GM19025 (cell line): Measurements from ENCODE around the gene PGAP2.
A peak's percentile ranks its signal among the peaks of the same experiment; 100 is the strongest.
"Not testable (repeated sequence)": the region's sequence is repeated elsewhere in the genome, so short reads cannot be mapped to it uniquely, and the experiment has no call there.

Experiments used
- ATAC-seq: cut with Tn5 transposase; IDR thresholded peaks from one replicate; pipeline ENCODE4 v1.9.1; 2021; ENCODE audit warnings: mild to moderate bottlenecking, low read depth, moderate library complexity; ENCODE audit not compliant: unreplicated experiment

The PGAP2 gene

DNA sequence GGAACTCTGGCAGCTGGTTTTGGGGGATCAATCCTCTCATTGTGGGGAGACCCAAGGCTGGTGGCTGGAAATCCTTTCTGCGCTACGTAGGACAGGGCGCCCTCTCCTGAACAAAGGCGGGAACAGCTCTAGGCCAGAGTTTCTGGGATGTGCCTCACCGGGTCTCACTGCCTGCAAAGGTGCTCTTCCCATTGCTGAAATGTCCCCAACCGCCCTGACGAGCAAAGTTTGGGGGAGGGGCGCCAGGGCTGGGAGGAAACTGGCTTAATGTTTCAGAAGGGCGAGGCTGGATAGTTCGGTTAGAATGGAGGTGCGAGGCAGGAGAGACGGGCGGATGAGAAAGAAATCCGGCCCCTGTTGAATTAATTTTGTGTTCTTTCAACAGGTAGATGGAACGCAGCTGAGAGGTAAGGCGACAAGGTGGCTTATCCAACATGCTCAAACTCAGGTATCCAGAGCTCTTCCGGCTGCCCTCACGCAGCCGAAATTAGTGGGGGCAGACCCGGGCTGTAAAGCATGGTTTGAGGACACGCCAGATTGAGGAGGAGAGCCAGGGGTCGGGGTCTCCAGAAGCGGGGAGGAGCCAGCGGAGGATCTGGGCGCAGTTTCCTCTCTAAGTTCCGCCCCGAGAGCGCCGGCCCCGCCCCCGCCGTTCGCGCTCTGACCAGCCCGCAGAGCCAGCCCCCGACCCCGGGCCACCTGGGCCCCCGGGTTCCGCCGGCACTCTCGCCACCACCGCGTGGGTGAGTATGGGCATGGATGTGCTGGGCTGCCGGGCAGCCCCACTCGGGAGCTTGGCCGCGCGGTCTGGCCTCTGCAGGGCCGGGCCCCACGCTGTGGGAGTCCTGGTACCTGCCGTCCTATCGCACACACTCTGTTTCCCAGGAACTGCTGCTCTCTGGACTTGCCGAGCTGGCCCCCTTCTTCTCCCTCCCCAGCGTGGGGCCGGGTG is at the start of gene PGAP2:
TSS of gene PGAP2 (plus strand) at position 652 of the 952 bp plus-strand sequence. CDS start 2,700 bp downstream, outside the sequence.
- peak; percentile 75 for ATAC-seq

DNA sequence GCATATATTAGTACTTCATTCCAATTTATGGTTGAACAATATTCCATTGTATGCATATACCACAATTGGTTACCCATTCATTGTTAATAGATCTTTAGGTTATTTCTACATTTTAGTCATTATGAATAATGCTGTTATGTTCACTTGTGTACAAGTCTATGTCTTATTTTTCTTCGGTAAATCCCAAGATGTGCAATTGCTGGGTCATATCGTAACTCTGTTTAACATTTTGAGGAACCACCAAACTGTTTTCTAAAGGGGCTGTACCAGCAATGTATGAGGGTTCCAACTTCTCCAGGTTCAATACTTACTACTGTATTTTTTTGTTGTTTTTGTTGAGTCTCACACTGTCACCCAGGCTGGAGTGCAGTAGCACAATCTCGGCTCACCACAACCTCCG is 44.1 kb upstream of the PGAP2 start:
- no peak for ATAC-seq

DNA sequence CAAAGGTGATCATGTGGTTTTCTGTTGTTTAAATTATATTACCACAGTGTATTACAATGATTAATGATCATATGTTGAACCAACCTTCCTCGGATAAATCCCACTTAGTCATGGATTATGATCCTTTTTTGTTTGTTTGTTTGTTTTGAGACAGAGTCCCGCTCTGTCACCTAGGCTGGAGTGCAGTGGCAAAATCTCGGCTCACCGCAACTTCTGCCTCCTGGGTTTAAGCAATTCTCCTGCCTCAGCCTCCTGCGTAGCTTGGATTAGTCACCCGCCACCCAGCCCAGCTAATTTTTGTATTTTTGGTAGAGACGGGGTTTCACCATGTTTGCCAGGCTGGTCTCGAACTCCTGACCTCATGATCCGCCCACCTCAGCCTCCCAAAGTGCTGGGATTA is 41.5 kb upstream of the PGAP2 start:
- not testable (repeated sequence) for ATAC-seq

DNA sequence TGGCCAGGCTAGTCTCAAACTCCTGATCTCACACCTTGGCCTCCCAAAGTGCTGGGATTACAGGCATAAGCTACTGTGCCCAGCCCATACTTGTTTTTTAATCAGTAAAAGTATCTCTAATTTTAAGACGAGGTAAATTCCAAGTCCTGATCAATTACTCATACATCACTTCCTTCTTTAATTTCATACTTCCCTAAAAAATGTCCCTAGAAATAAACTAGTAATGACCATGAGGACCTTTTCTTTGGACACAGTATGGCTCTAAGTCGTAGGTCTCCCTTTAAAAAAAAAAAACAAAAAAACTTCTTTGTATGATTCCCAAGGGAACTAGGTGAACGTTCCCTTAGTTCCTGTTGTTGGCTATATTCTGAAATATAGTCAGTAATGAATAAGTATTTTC is 40.8 kb upstream of the PGAP2 start:
- no peak for ATAC-seq

DNA sequence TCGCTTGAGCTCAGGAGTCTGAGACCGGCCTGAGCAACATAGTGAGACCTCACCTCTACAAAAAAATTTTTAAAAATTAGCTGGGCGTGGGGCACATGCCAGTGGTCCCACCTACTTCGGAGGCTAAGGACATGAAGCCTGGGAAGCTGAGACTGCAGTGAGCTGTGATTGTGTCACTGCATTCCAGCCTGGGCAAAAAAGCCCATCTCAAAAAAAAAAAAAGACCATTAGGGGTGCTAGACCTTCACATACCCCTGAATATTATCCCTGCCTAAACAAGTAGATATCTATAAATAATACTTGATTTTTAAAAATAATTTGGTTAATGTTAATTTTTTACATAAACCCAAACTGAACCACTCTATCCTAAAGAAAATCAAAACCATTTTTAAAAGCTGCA is 35.2 kb upstream of the PGAP2 start:
- no peak for ATAC-seq

DNA sequence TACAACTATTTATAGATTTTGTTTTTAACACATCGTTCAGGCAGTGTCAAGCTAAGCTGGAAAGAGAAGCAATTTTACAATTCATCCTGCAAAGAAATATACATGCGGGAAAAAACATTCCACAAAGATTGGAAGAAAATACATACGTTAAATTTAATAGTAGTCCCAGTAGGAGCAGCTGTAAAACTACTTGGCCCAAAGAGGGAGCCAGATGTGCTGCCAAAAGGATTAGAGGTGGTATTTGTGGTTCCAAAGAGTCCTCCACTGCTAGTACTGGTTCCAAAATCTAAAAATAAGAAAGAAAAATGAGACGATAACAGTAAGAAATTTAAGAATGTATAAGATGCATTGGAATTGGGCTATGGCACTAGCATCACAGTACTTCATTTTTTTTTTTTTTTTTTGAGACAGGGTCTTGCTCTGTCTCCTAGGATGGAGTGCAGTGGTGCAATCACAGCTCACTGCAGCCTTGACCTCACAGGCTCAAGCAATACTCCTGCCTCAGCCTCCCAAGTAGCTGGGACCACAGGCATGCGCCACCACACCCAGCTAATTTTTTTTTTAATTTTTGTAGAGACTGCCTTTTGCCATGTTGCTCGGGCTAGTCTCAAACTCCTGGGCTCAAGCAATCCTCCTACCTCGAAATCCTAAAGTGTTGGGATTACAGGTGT is 32.5 kb upstream of the PGAP2 start:
- no peak for ATAC-seq

DNA sequence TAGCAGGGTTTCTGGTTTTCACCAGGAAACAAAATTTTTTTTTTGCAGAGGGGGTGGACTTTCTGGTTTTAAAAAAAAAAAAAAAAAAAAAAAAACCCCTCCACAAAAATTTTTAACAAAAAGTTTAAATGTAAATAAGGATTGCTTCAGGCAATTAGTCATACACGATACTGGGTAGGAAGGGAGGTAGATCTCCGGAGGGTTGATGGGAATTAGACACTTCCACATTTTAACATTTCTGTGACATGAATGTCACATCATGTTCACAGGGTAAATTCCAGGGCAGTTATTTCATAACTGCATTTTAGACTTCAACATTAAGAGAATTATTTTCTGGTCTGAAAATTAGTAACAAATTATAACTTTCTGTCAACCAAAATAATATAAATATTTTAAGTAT is 26.9 kb upstream of the PGAP2 start:
- ATAC-seq = no peak

DNA sequence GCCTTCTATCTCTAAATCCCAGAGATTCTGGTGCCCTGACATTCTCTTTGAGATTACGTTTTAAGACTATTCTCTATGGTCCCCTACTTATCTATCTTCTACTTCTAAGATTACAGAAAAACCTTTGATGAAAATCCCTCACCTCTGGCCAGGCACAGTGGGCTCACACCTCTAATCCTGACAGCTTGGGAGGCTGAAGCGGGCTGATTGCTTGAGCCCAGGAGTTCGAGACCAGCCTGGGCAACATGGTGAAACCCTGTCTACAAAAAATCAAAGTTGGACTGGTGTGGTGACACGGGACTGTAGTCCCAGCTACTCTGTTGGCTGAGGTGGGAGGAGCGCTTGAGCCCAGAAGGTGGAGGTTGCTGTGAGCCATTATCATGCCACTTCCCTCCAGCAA is 25.4 kb upstream of the PGAP2 start:
- ATAC-seq = no peak

DNA sequence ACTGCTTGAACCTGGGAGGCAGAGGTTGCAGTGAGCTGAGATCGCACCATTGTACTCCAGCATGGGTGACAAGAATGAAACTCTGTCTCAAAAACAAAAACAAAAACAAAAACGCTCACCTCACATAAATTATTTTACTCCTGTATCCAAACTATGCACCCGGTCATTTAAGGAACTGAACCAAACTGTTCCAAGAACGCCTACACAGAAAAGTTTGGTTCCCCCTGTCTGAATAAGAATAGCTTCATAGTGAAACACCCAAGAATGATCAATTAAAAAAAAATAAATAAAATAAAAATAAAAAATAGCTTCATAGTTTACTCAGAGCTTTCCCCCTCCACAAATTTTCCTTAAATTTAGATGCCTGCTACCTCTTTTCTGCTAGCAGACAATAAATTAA is 24.7 kb upstream of the PGAP2 start:
- ATAC-seq = no peak

DNA sequence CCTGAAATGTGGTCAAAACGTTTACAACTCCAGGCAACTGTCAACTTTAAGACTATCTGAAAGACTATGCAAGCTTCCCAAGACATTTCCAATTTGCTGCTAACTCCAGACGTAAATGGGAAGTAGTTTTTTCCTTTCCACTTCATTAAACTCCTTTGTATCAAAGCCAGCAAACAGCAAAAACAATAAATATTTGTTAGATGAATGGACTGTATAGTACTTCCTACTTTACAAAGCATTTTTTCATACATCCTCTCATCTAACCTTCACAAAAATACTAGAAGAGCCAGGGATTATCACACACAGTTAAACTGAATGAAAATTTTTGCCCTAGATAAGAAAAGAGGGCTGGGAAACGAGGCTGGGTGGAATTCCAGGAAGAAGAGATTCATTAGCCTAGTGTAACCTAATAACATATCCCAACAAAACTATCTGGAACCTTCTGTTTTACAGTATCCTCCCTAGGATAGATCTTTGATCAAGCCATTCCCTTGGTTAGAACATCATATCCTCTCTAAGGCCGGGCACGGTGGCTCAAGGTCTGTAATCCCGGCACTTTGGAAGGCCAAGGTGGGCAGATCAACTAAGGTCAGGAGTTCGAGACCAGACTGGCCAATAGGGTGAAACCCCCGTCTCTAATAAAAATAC is 21.5 kb upstream of the PGAP2 start:
- no peak for ATAC-seq

DNA sequence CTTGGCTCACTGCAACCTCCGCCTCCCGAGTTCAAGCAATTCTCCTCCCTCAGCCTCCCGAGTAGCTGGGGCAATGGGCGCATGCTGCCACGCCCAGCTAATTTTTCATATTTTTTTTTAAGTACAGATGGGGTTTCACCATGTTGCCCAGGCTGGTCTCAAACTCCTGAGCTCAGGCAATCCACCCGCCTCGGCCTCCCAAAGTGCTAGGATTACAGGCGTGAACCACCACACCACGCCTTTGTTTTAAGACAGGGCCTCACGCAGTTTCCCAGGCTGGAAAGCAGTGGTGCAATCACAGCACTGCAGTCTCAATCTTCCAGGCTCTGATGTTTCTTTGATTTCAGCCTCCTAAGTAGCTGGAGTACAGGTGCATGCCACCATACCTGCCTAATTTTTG is 14.0 kb upstream of the PGAP2 start:
- not testable (repeated sequence) for ATAC-seq

DNA sequence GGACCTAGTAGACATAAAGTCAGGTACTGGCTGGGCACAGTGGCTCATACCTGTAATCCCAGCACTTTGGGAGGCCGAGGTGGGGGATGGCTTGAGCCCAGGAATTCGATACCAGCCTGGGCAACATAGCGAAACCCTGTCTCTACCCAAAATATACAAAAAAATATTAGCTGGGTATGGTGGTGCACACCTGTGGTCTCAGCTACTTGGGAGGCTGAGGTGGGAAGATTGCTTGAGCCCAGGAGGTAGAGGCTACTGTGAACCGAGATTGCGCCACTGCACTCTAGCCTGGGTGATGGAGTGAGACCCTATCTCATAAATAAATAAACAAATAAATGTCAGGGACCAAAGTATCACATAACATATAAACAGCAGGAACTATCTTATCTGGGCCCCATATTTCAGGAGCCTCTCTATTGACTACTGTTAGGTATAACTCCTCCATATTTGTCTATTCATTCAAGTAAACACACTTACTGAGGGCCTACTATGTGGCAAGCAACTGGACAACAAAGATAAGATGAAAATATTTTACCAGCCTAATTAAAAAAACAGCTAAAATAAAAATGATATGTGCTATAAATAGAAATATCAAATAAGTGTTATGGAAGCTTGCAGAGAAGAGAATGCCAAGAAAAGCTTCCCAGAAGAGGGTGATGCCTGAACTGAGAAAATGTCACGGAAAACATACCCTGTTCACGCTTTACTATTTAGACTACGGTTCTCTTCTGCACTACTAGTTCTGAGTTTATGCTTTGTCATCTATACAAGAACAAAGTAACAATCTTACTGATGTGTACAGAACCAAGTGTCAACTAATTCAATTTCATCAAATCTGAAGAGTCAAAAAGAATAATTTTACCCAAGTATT is 13.0 kb upstream of the PGAP2 start:
- no peak for ATAC-seq

DNA sequence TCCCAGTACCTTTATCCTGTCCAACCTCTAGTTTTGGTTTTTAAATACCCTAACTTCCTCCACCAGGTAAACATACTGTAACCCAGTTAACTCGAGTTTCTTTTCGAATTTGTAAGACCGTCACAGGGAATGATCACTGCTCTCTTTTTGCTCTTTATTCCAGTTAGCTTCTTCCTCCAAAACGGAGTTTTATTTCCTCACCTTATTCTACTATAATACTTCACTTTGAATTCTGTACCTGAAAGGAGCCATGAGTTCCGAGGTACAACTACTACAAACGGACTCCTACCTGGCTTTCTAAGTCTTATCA is 12.4 kb upstream of the PGAP2 start:
- ATAC-seq = no peak

DNA sequence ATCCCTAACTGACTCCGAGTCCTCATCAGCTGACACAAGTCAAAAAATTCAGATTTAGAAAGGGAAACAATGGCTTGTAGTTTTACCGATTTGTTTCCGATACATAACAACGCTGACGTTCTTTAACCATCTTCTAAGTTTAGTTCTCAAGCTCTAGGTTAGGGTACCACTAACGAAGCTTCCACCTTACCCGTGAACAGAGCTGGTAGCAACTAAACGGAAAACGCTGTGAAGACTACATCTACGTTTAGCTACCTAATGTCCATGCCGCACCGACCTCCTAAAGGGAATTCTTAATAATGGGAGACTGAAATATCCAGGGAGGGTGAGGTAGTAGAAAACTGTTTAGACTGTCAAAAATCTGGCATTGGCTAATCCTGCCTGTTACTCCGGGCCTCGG is 12.0 kb upstream of the PGAP2 start:
- ATAC-seq = no peak

DNA sequence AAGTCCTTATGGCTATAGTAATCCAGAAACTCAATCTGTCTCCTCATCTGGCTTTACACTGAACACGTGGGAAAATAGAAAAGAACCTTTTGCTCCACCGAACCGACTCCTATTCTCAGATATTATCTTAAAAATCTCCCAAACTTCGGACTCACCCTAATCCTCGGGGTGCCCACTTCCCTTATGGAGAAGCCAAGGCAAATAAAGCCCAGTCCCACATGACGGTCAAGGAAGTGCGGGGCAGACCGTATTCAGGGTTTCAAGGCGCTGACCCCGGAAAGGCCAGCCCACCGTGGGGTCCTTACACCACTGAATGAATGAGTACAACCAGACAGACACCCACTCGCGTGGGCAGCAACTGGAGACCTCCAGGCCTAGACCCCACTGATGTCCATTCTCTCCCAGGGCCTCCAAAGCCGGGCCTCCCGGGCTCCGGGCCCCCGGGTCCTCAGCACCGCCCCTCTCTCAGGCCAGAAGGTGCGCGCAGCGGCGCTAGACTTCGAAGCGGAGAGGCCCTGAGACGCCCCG is 11.5 kb upstream of the PGAP2 start:
- ATAC-seq = peak; percentile 17

DNA sequence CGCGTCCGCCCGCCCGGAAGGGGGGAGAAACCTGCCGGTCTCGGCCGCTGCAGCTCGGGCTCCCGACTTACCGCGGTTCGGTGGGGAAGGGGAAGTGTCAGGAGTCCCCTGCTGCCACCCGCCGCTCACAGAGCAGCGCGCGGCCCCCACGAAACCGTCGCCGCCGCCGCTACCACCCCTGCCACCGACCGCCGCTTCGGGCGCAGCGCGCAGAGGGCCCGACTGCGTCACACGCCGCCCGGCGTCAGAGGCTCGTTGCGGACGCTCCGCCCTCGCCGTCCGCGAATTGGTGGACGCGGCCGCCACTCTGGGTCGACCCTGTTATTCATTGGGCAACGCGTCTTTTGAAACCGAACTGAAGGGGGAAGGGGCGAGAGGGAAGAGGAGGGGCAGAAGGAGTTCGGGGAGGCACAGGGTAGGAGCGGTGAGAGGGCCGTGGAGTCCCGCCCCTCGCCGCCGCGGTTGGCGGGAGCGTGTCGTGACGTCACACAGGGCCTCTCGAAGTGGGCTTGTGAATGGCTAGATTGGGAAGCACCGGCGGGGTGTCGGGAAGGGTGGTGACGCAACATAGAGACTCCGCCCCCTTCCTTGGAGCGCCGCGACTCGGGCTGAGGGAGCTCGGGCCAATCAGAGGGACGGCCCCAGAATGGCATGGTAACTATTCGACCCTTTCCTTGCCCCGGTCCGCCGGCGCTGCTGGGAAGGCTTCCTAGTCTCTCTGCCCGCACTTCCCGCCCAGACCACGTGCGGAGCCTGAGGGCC is 10.8 kb upstream of the PGAP2 start, which contains the start of gene NUP98:
TSS of gene NUP98 (minus strand) at position 226 of the 762 bp plus-strand sequence. CDS start 15,437 bp downstream, outside the sequence.
- ATAC-seq = peak; percentile 89

DNA sequence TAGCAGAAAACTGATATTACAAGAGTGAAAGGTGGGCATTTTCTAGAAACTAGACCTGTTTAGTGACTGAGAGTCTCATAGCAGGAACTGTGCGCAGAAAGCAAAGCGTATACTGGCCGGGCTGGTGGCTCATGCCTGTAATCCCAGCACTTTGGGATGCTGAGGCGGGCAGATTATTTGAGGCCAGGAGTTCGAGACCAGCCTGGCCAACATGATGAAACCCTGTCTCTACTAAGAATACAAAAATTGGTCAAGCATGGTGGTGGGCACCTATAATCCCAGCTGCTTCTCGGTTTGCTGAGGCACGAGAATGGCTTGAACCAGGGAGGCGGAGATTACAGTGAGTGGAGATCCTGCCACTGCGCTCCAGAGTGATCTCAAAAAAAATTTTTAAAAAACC is 9.2 kb upstream of the PGAP2 start:
- ATAC-seq = no peak

DNA sequence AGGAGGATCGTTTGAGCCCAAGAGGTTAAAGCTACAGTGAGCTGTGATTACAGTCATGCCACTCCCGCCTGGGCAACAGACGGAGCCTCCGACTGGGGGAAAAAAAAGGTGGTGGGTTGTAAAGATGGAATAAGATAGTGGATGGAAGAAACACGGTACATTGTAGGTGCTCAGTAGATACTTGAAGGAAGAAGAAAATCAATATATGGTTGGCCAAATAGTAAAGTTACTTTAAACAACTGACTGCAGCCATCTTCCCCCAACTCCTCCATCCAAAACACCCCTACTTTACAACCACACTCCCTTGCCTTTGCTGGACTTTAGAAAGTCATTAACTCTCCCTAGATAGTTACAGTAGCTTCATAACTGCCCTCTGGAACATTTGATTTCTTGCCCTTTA is 8.5 kb upstream of the PGAP2 start:
- ATAC-seq = no peak

DNA sequence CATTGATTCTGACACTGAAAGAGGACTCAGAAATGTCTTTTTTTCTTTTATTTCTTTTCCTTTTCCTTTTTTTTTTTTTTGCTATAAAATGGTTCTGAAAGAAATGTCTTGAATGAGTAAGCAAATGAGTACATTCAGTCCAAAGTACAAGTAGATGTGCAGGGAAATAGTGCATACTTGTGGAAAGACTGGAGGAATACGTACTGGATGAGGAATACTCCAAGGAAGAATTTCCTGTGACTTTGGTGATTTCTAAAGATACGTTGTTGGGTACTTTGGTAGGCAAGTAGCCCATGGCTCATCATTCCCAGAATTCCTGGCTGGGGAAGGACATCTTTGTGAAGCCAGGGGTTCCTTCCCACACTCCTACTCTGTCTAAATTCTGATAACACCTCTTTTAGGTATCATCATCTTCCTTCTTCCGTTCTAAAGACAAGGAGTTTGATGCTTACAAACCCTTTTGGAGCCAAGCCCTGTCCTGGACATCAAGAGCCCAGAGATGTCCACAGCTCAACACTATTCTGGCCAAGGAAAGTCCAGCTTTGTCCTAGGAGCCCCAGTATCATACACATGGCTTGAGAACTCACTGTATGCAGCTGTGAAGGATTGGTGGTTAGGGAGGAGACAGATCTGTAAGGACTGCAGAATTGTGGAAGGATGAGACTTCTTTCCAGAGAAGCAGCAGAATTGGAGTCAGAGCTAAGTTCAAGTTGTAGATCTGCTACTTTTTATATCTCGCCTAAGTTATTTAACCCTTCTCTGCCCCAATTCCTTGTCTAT is 6.2 kb upstream of the PGAP2 start:
- no peak for ATAC-seq
